ENCODE measurements around the gene COPZ1. TPM values are rescaled to one million over a fixed set of nuclear protein-coding genes. Genes with fewer than 3 reads are reported as not detected.

The COPZ1 gene
- total RNA-seq, 1 donor from 2014 or later, result 116 TPM

- ATAC-seq (ENCODE audit: poor library complexity) (peak; percentile 72), DNase-seq (peak; percentile 94)
- intact Hi-C loops (cut with DNase I), result no loop called here
Measured at GRCh38 chr12:54368709-54369596, 44.0 kb downstream of the COPZ1 start.

DNA sequence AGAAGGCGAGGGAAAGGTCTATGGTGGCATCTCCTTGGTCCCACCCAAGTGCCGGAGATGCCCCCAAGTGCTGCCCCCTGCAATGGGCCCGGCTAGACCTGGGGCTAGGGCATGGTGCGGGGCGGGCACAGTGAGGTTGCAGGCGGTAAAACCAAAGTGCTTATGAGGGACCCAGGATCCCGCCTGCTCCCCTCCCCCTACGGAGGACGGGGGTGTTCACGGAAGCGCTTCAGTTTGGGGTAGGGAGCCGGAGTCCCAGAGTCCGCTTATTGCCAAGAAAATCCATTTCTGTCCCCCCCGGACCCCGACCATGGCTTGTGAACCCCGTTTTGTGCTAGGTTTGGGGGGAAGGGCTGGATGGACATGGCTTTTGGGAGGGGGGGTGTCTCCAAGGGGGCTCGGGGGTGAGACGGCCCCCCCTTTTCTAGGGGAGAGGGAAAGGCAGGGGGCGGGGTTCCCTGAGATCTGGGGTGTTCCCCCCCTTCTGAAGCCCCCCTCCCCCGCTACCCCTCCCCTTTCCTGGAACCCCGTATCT lies 44.7 kb downstream of the COPZ1 start:
- DNase-seq (no peak), ATAC-seq (ENCODE audit: poor library complexity) (peak; percentile 8)

GRCh38 chr12:54370171-54370730 lies 45.3 kb downstream of the COPZ1 start:
- peak; percentile 86 for DNase-seq

More for the DNA sequence above, 44.7 kb downstream of the COPZ1 start:
- intact Hi-C loops (cut with DNase I), result no loop called here

GRCh38 chr12:54371328-54372112 lies 46.6 kb downstream of the COPZ1 start:
- DNase-seq (peak; percentile 86), ATAC-seq (ENCODE audit: poor library complexity) (peak; percentile 19)
- intact Hi-C loops (cut with DNase I), result no loop called here

More at GRCh38 chr12:54370171-54370730, 45.3 kb downstream of the COPZ1 start:
- intact Hi-C loops (cut with DNase I), result no loop called here
- peak; percentile 77 for ATAC-seq (ENCODE audit: poor library complexity)

DNA sequence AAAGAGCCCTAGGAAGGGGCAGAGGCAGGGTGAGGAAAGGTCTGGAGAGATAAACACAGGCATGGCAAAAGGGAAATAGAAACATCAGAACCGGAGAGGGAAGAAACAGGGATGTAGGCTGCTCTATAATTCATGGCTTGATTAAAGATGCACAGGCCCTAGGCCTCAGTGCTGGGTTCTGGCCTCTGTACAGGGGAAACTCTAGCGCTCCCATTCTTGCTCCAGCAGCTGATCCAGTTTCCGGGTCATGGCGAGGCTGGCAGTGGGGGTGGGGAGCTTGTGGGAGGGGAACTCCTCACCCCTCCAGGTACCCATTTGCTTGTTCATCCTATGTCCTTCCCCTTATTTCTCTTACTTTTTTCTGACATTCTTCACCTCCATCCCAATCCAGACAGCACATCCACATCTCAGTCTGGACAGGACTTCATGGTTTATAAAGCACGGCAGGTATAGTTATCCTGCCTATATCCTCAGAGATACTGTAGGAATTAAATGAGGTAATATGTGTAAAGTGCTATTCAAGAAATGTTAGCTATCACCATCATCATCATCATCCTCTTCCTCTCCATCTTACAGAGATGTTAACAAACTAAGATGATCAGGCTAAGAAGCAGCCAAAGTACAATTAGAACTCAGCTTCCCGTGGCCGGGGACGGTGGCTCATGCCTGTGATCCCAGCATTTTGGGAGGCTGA lies 47.3 kb downstream of the COPZ1 start:
- no peak for ATAC-seq (ENCODE audit: poor library complexity)
- DNase-seq, result no peak
- intact Hi-C loops (cut with DNase I), result no loop called here

GRCh38 chr12:54373649-54374561 lies 49.0 kb downstream of the COPZ1 start:
- intact Hi-C loops (cut with DNase I), result no loop called here
- no peak for DNase-seq
- no peak for ATAC-seq (ENCODE audit: poor library complexity)

- DNase-seq (peak; percentile 74), ATAC-seq (ENCODE audit: poor library complexity) (no peak)
- intact Hi-C loops (cut with DNase I), result no loop called here
Measured at GRCh38 chr12:54374562-54375258, 49.8 kb downstream of the COPZ1 start.

- ATAC-seq (ENCODE audit: poor library complexity), result peak; percentile 1
- no peak for DNase-seq
- intact Hi-C loops (cut with DNase I), result no loop called here
Measured at GRCh38 chr12:54375259-54375579, 50.3 kb downstream of the COPZ1 start.

GRCh38 chr12:54376596-54376995 lies 51.7 kb downstream of the COPZ1 start:
- intact Hi-C loops (cut with DNase I), result no loop called here
- ATAC-seq (ENCODE audit: poor library complexity) (no peak), DNase-seq (no peak)

- no peak for DNase-seq
- intact Hi-C loops (cut with DNase I), result no loop called here
- no peak for ATAC-seq (ENCODE audit: poor library complexity)
Measured at GRCh38 chr12:54377007-54377406, 52.1 kb downstream of the COPZ1 start.

DNA sequence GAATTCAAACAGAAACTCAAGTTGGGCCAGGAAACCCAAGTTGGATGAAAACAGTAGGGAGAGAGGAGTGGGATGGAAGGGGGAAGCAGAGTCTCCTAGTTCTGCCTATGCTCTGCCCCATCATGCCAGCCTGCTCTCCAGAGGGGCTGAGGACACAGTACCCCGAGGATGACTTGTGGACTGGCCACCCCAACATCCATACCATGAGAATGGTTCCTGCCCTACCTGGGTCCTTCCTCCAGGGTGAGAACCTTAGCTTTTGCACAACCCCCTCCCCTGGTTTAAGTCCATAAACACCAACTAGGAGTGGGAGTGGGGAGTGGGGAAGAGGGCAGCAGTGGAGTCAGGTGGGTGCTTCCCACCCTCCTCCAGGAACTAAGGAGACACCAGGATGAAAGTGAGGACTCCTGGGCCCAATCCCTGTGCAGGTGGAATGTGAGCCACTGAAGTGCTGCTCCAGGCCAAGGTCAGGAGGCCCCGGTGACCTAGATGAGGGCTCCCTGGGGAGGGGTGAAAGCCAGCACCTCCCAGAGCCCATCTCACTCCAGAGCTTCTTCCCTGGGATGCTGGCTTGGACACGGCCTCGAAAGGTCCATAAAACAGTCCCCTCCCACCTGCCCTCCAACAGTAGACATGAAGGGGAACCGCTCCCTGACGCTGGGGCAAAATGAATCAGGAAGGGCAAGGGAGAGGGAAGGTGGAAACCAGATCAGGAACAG lies 53.0 kb downstream of the COPZ1 start:
- DNase-seq (no peak), ATAC-seq (ENCODE audit: poor library complexity) (no peak)
- intact Hi-C loops (cut with DNase I), result no loop called here

- intact Hi-C loops (cut with DNase I), result no loop called here
- peak; percentile 83 for DNase-seq
- ATAC-seq (ENCODE audit: poor library complexity), result peak; percentile 91
Measured at GRCh38 chr12:54378796-54379397, 54.0 kb downstream of the COPZ1 start.

- peak; percentile 95 for DNase-seq
- peak; percentile 87 for ATAC-seq (ENCODE audit: poor library complexity)
- intact Hi-C loops (cut with DNase I), result no loop called here
Measured at GRCh38 chr12:54379398-54380201, 54.7 kb downstream of the COPZ1 start.

DNA sequence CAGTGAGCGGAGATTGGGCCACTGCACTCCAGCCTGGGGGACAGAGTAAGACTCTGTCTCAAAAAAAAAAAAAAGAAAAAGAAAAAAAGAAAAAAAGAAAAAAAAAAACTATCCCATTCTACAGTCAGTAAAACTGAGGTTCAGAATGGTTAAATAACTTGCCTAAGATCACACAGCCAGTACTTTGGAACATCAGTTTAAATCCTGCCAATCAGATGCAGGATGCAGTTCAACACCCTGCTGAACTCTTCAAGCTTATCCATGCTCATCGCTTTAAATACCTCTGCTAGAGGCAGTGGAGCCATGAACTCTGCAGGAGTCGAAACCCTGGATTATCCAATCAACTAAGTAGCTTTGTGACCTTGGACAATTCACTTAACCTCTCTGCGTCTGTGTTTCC lies 56.2 kb downstream of the COPZ1 start:
- no peak for ATAC-seq (ENCODE audit: poor library complexity)
- intact Hi-C loops (cut with DNase I), result no loop called here
- no peak for DNase-seq

DNA sequence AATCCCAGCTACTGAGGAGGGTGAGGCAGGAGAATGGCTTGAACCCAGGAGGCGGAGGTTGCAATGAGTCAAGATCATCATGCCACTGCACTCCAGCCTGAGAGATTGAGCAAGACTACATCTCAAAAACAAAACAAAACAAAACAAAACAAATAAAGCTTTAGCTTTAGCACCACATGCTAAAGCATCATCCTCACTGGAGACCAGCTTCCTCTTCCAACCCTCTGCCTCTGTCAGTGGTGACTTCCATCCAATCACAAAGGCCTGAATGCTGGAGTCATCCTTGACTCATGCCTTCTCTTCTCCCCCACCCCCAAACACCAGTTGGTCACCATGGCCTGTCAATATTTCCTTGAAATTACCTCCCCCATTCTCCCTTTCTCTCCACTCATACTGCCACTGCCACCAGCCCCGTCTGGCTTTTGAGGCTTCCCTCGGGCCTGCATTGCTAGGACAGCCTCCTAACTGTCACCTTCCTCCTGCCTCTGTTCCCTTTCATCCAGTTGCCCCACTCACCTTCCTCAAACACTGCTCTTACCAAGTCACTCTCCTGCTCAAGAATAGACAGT lies 58.2 kb downstream of the COPZ1 start:
- intact Hi-C loops (cut with DNase I), result no loop called here
- ATAC-seq (ENCODE audit: poor library complexity), result no peak
- no peak for DNase-seq

All from Right ventricle myocardium superior (tissue), 1 donor.